ENCODE data around the gene TJP2.

TJP2 gene

DNA sequence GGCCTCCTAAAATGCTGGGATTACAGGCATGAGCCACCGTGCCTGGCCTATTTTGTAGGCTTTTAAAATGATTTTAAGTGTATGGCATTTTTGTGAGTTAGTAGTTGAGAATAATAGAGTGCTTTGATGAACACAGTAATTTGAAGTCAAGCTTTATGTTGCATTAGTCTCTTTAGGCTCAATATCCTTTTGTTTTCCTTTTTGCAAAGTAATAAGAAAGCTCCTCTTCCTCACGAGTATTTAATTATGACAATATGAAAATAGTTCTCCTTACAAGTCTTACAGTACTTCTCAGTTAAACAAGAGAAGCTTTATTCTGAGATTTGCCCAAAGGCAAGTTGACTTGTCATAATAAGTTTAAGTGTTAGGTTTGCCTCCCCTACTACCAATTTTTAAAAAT is 69.0 kb downstream of the TJP2 start:
- Histone ChIP-seq H2BK5ac (ENCODE audit: low read depth, low read length, poor library complexity, severe bottlenecking) (no peak overlapping the region), H3K27me3 (ENCODE audit: control insufficient read depth in 1 of 2, insufficient read depth in 1 of 2, low read length in 2 of 2) (no peaks in the 10 kb centered on the region), H3K79me1 (replicated peaks; ENCODE audit: low read length, poor library complexity, severe bottlenecking) (peaks cover 3% of the 10 kb centered on the region), H4K8ac (ENCODE audit: low read length) (no peak overlapping the region), H2AFZ (ENCODE audit: low read depth, low read length) (no peak overlapping the region), H2BK120ac (ENCODE audit: low read depth, low read length) (no peak overlapping the region), H3K4me2 (ENCODE audit: low read length, poor library complexity, severe bottlenecking) (no peak overlapping the region), H3K18ac (ENCODE audit: low read depth in 1 of 2, low read length in 2 of 2) (no peak overlapping the region), H3K4me3 (ENCODE audit: insufficient read depth in 1 of 2, low read depth in 1 of 2, low read length in 2 of 2) (no peak overlapping the region), H3K9me3 (ENCODE audit: control insufficient read depth, low read length) (no peaks in the 10 kb centered on the region), H3K4ac (ENCODE audit: low read depth in 1 of 2, low read length in 2 of 2) (no peak overlapping the region), H2AK5ac (ENCODE audit: low read length, severe bottlenecking) (no peak overlapping the region), H3K36me3 (ENCODE audit: control insufficient read depth in 1 of 2, insufficient read depth in 2 of 2, low read depth in 1 of 2, low read length in 2 of 2) (peaks cover 14 to 45% of the 10 kb centered on the region in 2 experiments), H2BK15ac (ENCODE audit: low read depth, poor library complexity, severe bottlenecking) (no peak overlapping the region), H3K23ac (ENCODE audit: low read length in 2 of 2) (no peak overlapping the region), H3K14ac (ENCODE audit: low read length in 2 of 2) (no peak overlapping the region), H3K9ac (ENCODE audit: low read length) (no peak overlapping the region), H4K91ac (ENCODE audit: low read length) (no peak overlapping the region), H2BK12ac (ENCODE audit: low read length in 2 of 2) (no peak overlapping the region), H3K4me1 (ENCODE audit: control insufficient read depth, insufficient read depth, low read depth, low read length) (no peaks in the 10 kb centered on the region), H3K27ac (ENCODE audit: low read length, poor library complexity, severe bottlenecking) (no peak overlapping the region)
- 100% methylated on average over 1 of the region's 2 CpGs for WGBS
- DNase-seq, result no peak

DNA sequence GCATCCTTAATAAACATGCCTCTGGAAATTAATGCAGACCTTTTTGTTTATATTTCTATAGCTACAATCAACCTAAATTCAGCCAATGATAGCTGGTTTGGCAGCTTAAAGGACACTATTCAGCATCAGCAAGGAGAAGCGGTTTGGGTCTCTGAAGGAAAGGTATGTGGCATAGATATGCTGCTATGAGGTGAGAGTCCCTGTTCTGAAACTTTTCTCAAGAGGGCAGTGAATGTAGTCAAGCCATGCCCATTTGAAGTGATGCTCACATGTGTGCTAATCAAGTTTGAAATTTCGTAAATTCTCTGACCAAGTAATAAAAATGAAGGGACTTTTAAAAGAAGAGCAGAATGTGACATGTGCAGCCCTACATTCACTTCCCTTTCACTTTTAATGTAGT is 72.6 kb downstream of the TJP2 start:
- H2BK5ac ChIP-seq (ENCODE audit: low read depth, low read length, poor library complexity, severe bottlenecking), result no peak overlapping the region
- no peak overlapping the region for H4K8ac ChIP-seq (ENCODE audit: low read length)
- no peak overlapping the region for H4K91ac ChIP-seq (ENCODE audit: low read length)
- peaks cover 1% of the 10 kb centered on the region for H3K79me1 ChIP-seq (replicated peaks; ENCODE audit: low read length, poor library complexity, severe bottlenecking)
- no peak overlapping the region for H3K4me2 ChIP-seq (ENCODE audit: low read length, poor library complexity, severe bottlenecking)
- H2BK120ac ChIP-seq (ENCODE audit: low read depth, low read length), result no peak overlapping the region
- H3K27me3 ChIP-seq (ENCODE audit: control insufficient read depth in 1 of 2, insufficient read depth in 1 of 2, low read length in 2 of 2), result no peaks in the 10 kb centered on the region
- no peak overlapping the region for H3K4me3 ChIP-seq (ENCODE audit: insufficient read depth in 1 of 2, low read depth in 1 of 2, low read length in 2 of 2)
- no peak overlapping the region for H2AK5ac ChIP-seq (ENCODE audit: low read length, severe bottlenecking)
- no peak overlapping the region for H2AFZ ChIP-seq (ENCODE audit: low read depth, low read length)
- H3K4me1 ChIP-seq (ENCODE audit: control insufficient read depth, insufficient read depth, low read depth, low read length), result no peaks in the 10 kb centered on the region
- no peak for DNase-seq
- peaks cover 24 to 41% of the 10 kb centered on the region in 2 experiments for H3K36me3 ChIP-seq (ENCODE audit: control insufficient read depth in 1 of 2, insufficient read depth in 2 of 2, low read depth in 1 of 2, low read length in 2 of 2)
- no peak overlapping the region for H3K9ac ChIP-seq (ENCODE audit: low read length)
- no peak overlapping the region for H3K18ac ChIP-seq (ENCODE audit: low read depth in 1 of 2, low read length in 2 of 2)
- H2BK15ac ChIP-seq (ENCODE audit: low read depth, poor library complexity, severe bottlenecking), result no peak overlapping the region
- no peak overlapping the region for H3K27ac ChIP-seq (ENCODE audit: low read length, poor library complexity, severe bottlenecking)
- no peak overlapping the region for H3K23ac ChIP-seq (ENCODE audit: low read length in 2 of 2)
- 100% methylated on average over 1 of the region's 2 CpGs for WGBS
- H3K9me3 ChIP-seq (ENCODE audit: control insufficient read depth, low read length), result no peaks in the 10 kb centered on the region
- no peak overlapping the region for H3K14ac ChIP-seq (ENCODE audit: low read length in 2 of 2)
- H2BK12ac ChIP-seq (ENCODE audit: low read length in 2 of 2), result no peak overlapping the region
- no peak overlapping the region for H3K4ac ChIP-seq (ENCODE audit: low read depth in 1 of 2, low read length in 2 of 2)

DNA sequence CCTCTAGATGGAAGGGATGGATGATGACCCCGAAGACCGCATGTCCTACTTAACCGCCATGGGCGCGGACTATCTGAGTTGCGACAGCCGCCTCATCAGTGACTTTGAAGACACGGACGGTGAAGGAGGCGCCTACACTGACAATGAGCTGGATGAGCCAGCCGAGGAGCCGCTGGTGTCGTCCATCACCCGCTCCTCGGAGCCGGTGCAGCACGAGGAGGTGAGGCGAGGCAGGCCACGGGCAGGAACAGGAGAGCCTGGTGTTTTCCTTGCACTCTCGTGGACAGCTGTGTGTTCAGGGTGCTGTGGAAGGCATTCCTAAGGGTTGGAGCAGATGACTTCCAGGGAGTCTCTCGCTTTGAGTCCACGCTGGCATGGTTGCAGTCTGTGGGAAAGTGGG is 73.9 kb downstream of the TJP2 start:
- DNase-seq, result no peak
- H3K18ac ChIP-seq (ENCODE audit: low read depth in 1 of 2, low read length in 2 of 2), result no peak overlapping the region
- peaks cover 29 to 54% of the 10 kb centered on the region in 2 experiments for H3K36me3 ChIP-seq (ENCODE audit: control insufficient read depth in 1 of 2, insufficient read depth in 2 of 2, low read depth in 1 of 2, low read length in 2 of 2)
- H3K9me3 ChIP-seq (ENCODE audit: control insufficient read depth, low read length), result no peaks in the 10 kb centered on the region
- H3K4me1 ChIP-seq (ENCODE audit: control insufficient read depth, insufficient read depth, low read depth, low read length), result no peaks in the 10 kb centered on the region
- 92% methylated on average over 22 of the region's 22 CpGs for WGBS
- no peak overlapping the region for H2BK15ac ChIP-seq (ENCODE audit: low read depth, poor library complexity, severe bottlenecking)
- H3K4me3 ChIP-seq (ENCODE audit: insufficient read depth in 1 of 2, low read depth in 1 of 2, low read length in 2 of 2), result no peak overlapping the region
- H2BK5ac ChIP-seq (ENCODE audit: low read depth, low read length, poor library complexity, severe bottlenecking), result no peak overlapping the region
- no peaks in the 10 kb centered on the region for H3K27me3 ChIP-seq (ENCODE audit: control insufficient read depth in 1 of 2, insufficient read depth in 1 of 2, low read length in 2 of 2)
- no peak overlapping the region for H3K9ac ChIP-seq (ENCODE audit: low read length)
- H2BK12ac ChIP-seq (ENCODE audit: low read length in 2 of 2), result no peak overlapping the region
- H3K79me1 ChIP-seq (replicated peaks; ENCODE audit: low read length, poor library complexity, severe bottlenecking), result peaks cover 1% of the 10 kb centered on the region
- H3K14ac ChIP-seq (ENCODE audit: low read length in 2 of 2), result no peak overlapping the region
- no peak overlapping the region for H2AK5ac ChIP-seq (ENCODE audit: low read length, severe bottlenecking)
- H4K8ac ChIP-seq (ENCODE audit: low read length), result no peak overlapping the region
- no peak overlapping the region for H4K91ac ChIP-seq (ENCODE audit: low read length)
- H2BK120ac ChIP-seq (ENCODE audit: low read depth, low read length), result no peak overlapping the region
- no peak overlapping the region for H3K4me2 ChIP-seq (ENCODE audit: low read length, poor library complexity, severe bottlenecking)
- H3K27ac ChIP-seq (ENCODE audit: low read length, poor library complexity, severe bottlenecking), result no peak overlapping the region
- H3K4ac ChIP-seq (ENCODE audit: low read depth in 1 of 2, low read length in 2 of 2), result no peak overlapping the region
- no peak overlapping the region for H3K23ac ChIP-seq (ENCODE audit: low read length in 2 of 2)
- no peak overlapping the region for H2AFZ ChIP-seq (ENCODE audit: low read depth, low read length)

DNA sequence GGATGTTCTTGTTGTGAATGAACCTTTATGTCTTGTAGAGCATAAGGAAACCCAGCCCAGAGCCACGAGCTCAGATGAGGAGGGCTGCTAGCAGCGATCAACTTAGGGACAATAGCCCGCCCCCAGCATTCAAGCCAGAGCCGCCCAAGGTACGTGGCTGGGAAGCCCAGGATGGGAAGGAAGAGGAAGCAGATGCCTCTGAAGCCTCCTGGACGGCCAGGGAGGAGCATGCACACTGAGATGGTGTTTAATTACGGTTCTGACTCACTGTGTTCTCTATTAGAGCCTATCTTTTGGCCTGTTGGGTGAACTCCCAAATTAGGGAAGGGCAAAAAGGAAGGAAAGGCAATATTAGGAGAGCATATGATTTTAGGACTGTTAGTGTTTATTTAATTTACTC is 75.3 kb downstream of the TJP2 start:
- DNase-seq, result no peak
- H4K8ac ChIP-seq (ENCODE audit: low read length), result no peak overlapping the region
- no peak overlapping the region for H2BK12ac ChIP-seq (ENCODE audit: low read length in 2 of 2)
- peaks cover 1% of the 10 kb centered on the region for H3K79me1 ChIP-seq (replicated peaks; ENCODE audit: low read length, poor library complexity, severe bottlenecking)
- H3K23ac ChIP-seq (ENCODE audit: low read length in 2 of 2), result no peak overlapping the region
- H3K9me3 ChIP-seq (ENCODE audit: control insufficient read depth, low read length), result no peaks in the 10 kb centered on the region
- H3K18ac ChIP-seq (ENCODE audit: low read depth in 1 of 2, low read length in 2 of 2), result no peak overlapping the region
- no peak overlapping the region for H2AK5ac ChIP-seq (ENCODE audit: low read length, severe bottlenecking)
- H3K27me3 ChIP-seq (ENCODE audit: control insufficient read depth in 1 of 2, insufficient read depth in 1 of 2, low read length in 2 of 2), result no peaks in the 10 kb centered on the region
- no peak overlapping the region for H3K4ac ChIP-seq (ENCODE audit: low read depth in 1 of 2, low read length in 2 of 2)
- no peak overlapping the region for H2BK15ac ChIP-seq (ENCODE audit: low read depth, poor library complexity, severe bottlenecking)
- no peak overlapping the region for H2BK120ac ChIP-seq (ENCODE audit: low read depth, low read length)
- H3K4me1 ChIP-seq (ENCODE audit: control insufficient read depth, insufficient read depth, low read depth, low read length), result no peaks in the 10 kb centered on the region
- 73% methylated on average over 7 of the region's 7 CpGs for WGBS
- no peak overlapping the region for H2BK5ac ChIP-seq (ENCODE audit: low read depth, low read length, poor library complexity, severe bottlenecking)
- H3K4me3 ChIP-seq (ENCODE audit: insufficient read depth in 1 of 2, low read depth in 1 of 2, low read length in 2 of 2), result no peak overlapping the region
- peaks cover 42 to 65% of the 10 kb centered on the region in 2 experiments for H3K36me3 ChIP-seq (ENCODE audit: control insufficient read depth in 1 of 2, insufficient read depth in 2 of 2, low read depth in 1 of 2, low read length in 2 of 2)
- H3K14ac ChIP-seq (ENCODE audit: low read length in 2 of 2), result no peak overlapping the region
- no peak overlapping the region for H3K4me2 ChIP-seq (ENCODE audit: low read length, poor library complexity, severe bottlenecking)
- H2AFZ ChIP-seq (ENCODE audit: low read depth, low read length), result no peak overlapping the region
- no peak overlapping the region for H3K9ac ChIP-seq (ENCODE audit: low read length)
- no peak overlapping the region for H4K91ac ChIP-seq (ENCODE audit: low read length)
- H3K27ac ChIP-seq (ENCODE audit: low read length, poor library complexity, severe bottlenecking), result no peak overlapping the region
